Loucy (cell line): ENCODE data around the gene SCIN.

Source experiments
- EZH2phosphoT487 ChIP-seq: fragments of 200-600 bp; IDR thresholded peaks from 2 replicates; pipeline ENCODE4 v1.6.1; 2018; ENCODE audit warnings: antibody characterized with exemption, mild to moderate bottlenecking, moderate library complexity, borderline replicate concordance
- TF ChIP-seq, protein P1 (sequence below): fragments of 200-600 bp; sonication (generic); conservative IDR thresholded peaks from 2 replicates; pipeline ENCODE4 v1.5.1; 2014; ENCODE audit warnings: mild to moderate bottlenecking, antibody characterized with exemption, low read length

DNA sequence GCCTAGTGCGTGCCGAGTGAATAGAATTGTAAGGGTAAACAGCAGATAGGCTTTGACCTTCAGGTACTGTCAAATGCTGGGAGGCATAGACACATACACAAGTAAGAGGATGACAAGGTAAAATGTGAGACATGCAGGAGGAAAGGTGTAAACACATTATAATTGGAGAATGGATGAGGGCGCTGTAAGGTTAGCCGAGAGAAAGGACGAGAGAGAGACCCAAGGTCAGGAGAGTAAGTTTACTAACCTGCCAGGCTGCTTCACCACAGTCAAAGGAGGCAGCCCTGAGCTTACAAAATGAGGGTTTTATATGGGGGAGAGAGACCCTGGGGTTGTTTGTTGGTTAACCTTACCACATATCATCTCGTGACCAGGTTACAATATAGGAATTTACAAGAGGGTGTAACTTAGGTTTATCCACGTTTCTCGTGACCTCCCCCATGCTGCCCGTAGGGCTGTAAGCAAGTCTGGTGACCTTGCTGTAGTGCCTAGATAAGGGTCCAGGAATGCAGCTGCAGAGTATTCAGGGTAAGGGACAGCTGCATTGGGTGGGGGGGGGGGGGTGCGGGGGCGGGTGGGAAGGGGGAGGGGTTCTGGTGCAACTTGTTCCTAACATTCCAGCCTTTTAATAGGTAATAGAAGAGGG lies 17.9 kb downstream of the SCIN start:
- TF ChIP-seq, protein P1, sequence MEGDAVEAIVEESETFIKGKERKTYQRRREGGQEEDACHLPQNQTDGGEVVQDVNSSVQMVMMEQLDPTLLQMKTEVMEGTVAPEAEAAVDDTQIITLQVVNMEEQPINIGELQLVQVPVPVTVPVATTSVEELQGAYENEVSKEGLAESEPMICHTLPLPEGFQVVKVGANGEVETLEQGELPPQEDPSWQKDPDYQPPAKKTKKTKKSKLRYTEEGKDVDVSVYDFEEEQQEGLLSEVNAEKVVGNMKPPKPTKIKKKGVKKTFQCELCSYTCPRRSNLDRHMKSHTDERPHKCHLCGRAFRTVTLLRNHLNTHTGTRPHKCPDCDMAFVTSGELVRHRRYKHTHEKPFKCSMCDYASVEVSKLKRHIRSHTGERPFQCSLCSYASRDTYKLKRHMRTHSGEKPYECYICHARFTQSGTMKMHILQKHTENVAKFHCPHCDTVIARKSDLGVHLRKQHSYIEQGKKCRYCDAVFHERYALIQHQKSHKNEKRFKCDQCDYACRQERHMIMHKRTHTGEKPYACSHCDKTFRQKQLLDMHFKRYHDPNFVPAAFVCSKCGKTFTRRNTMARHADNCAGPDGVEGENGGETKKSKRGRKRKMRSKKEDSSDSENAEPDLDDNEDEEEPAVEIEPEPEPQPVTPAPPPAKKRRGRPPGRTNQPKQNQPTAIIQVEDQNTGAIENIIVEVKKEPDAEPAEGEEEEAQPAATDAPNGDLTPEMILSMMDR: no peak
- no peak for TF ChIP-seq EZH2phosphoT487
